Measurements from ENCODE around the gene ADAR. TPM values are rescaled to one million over a fixed set of nuclear protein-coding genes. Genes with fewer than 3 reads are reported as not detected.

Gene ADAR
- total and polyA plus RNA-seq, 2 of the 4 experiments (the other 2 are of a cell fraction): 70.9 to 131 TPM

GRCh38 chr1:154607106-154607608, 829 bp downstream of the ADAR start:
- DNase-seq: peak; percentile 79
- Histone ChIP-seq H3K23ac (ENCODE audit: low read depth, low read length) (peak overlapping the region; percentile 100), H3K36me3 (ENCODE audit: control insufficient read depth, insufficient read depth, low read length) (peaks cover 6% of the 10 kb centered on the region), H2AK9ac (replicated peaks; ENCODE audit: low read depth, low read length, poor library complexity) (peak overlapping the region; percentile 99), H3K9me3 (ENCODE audit: control insufficient read depth, insufficient read depth, low read length) (no peaks in the 10 kb centered on the region), H3K14ac (replicated peaks; ENCODE audit: low read depth, low read length) (peak overlapping the region; percentile 98), H4K91ac (ENCODE audit: insufficient read depth, low read depth, low read length) (peak overlapping the region; percentile 94; the same call in 1 of the 2 replicates), H2BK120ac (ENCODE audit: low read depth, low read length) (no peak overlapping the region), H3K9ac (ENCODE audit: low read depth, low read length) (peak overlapping the region; percentile 99), H2AK5ac (ENCODE audit: low read depth, low read length) (peak overlapping the region; percentile 97), H3K4ac (ENCODE audit: low read depth, low read length) (peak overlapping the region; percentile 99), H3K9me1 (ENCODE audit: insufficient read depth, low read length) (peaks cover 25% of the 10 kb centered on the region), H3K4me3 (ENCODE audit: insufficient read depth, low read depth, low read length) (peak overlapping the region; percentile 78), H3K56ac (ENCODE audit: extremely low read depth, insufficient read depth, low read length) (peak overlapping the region; percentile 92; the same call in 1 of the 2 replicates), H3K79me1 (ENCODE audit: low read depth in 1 of 2, low read length in 2 of 2) (peaks cover 46 to 80% of the 10 kb centered on the region in 2 experiments), H3K27ac (ENCODE audit: insufficient read depth, low read length) (peak overlapping the region; percentile 97), H3K27me3 (ENCODE audit: control insufficient read depth, insufficient read depth, low read length) (no peaks in the 10 kb centered on the region), H2BK5ac (ENCODE audit: low read depth, low read length, poor library complexity, severe bottlenecking) (peak overlapping the region; percentile 93), H4K8ac (ENCODE audit: low read depth in 2 of 2, low read length in 2 of 2) (peak overlapping the region; percentile 83 to 95; a peak in 3 of 4 replicates), H3K4me2 (ENCODE audit: low read depth, low read length) (peak overlapping the region; percentile 70), H2AFZ (replicated peaks; ENCODE audit: low read length, poor library complexity) (peak overlapping the region; percentile 87), H4K5ac (ENCODE audit: low read depth, low read length) (peak overlapping the region; percentile 87), H2BK15ac (ENCODE audit: low read depth, low read length) (peak overlapping the region; percentile 42; the same call in 2 of the 3 replicates), H4K20me1 (ENCODE audit: insufficient read depth, low read length) (peaks cover 60% of the 10 kb centered on the region), H3K4me1 (ENCODE audit: control insufficient read depth, insufficient read depth, low read length) (peaks cover 4% of the 10 kb centered on the region), H3K18ac (ENCODE audit: low read depth, low read length) (peak overlapping the region; percentile 92), H2BK20ac (ENCODE audit: low read depth, low read length) (no peak overlapping the region)
- WGBS, 2 experiments (ENCODE audit: extremely low coverage in 2 of 2, insufficient read length in 1 of 2): no CpG with 5 or more reads among the region's 11 CpGs
- ChIA-PET CTCF (interaction anchor here (0.6 kb wide), 1 partner anchor 468 kb away, joined by 4 read pairs; no protein-coding TSS in a partner anchor), POLR2A (ENCODE audit: unreplicated experiment) (no interaction called here)
- BruUV-seq (replicated peaks): TSS peak; percentile 37
- intact Hi-C loops (cut with micrococcal nuclease): loop anchor here (5.0 kb wide), 1 partner anchor 270 kb away; no protein-coding TSS in a partner anchor
- in situ Hi-C loops (cut with MboI; ENCODE audit: low sequenced_read_pairs): no loop called here
- peak; percentile 40; the same call in 1 of the 2 replicates for TF ChIP-seq BHLHE40 (IDR thresholded peaks at IDR 0.05; ENCODE audit: low read depth, low read length)
- TF ChIP-seq USF2 (IDR thresholded peaks at IDR 0.05; ENCODE audit: low read depth, low read length): no peak
- 0 out of 2 replicates have a peak, but pooled peaks have one; percentile 21 for TF ChIP-seq MXI1 (IDR thresholded peaks at IDR 0.05; ENCODE audit: borderline replicate concordance, low read depth, low read length)
- no peak for TF ChIP-seq ELK1 (IDR thresholded peaks at IDR 0.05; ENCODE audit: borderline replicate concordance, low read depth, low read length)
- no peak for TF ChIP-seq RCOR1 (IDR thresholded peaks at IDR 0.05; ENCODE audit: insufficient replicate concordance, low read length)
- TF ChIP-seq CHD1 (IDR thresholded peaks at IDR 0.05; ENCODE audit: low read depth, low read length): no peak
- TF ChIP-seq MAFK (IDR thresholded peaks at IDR 0.05; ENCODE audit: low read depth, low read length): no peak
- TF ChIP-seq SMC3 (IDR thresholded peaks at IDR 0.05; ENCODE audit: low read depth, low read length): no peak
- 0 out of 2 replicates have a peak, but pooled peaks have one; percentile 17 for TF ChIP-seq FOS (IDR thresholded peaks at IDR 0.05; ENCODE audit: low read depth, low read length)
- TF ChIP-seq CEBPB (IDR thresholded peaks at IDR 0.05; ENCODE audit: low read depth, low read length): no peak
- TF ChIP-seq CTCF (conservative IDR thresholded peaks at IDR 0.05; ENCODE audit: low read depth, low read length): no peak
- dilution Hi-C loops (cut with HindIII; ENCODE audit: low sequenced_read_pairs, unreplicated experiment): no loop called here
- ATAC-seq (ENCODE audit: low read depth): peak; percentile 32
